HG02885 (cell line): ENCODE data around the gene SLC13A3.

ENCODE experiments used
- ATAC-seq: cut with Tn5 transposase; IDR thresholded peaks from one replicate; pipeline ENCODE4 v1.9.1; 2021; ENCODE audit warnings: mild to moderate bottlenecking; ENCODE audit not compliant: unreplicated experiment, poor library complexity

Gene SLC13A3

DNA sequence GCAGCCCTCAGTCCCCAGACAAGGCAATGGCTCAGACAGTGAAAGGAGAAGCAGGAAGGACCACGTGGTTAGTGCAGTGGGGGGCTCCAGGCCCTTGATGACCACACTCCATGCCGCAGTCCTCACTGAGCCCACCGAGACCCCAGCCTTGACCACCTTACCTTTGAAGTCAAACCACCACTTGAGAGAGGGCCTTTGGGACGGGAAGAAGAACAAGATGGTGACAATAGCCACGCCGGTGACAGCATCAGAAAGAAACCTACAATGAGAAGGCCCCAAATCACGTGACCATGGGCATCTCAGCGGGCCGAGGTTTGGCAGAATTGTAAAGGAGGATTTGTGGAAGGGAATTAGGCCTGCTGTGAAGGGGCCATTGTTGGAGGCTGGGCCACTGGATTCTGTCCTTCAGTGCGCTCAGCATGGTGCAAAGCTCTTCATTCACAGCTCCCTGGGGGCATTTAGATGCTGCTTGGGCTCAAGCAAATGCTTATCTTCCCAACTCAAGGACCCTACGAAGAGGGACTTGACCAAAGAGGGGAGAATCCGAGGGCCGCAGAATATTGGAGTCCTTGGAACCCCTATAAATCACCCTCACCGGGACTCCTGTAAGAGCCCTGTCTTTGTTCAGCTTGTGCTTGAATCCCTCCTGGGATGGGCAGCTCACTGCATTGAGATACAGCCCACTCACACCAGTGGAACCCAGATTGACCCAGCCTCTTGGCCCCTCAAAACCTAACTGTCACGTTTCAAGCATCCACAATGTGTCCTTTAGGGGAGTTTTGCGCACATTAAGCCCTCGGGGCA, 67.6 kb downstream of the SLC13A3 start:
- no peak for ATAC-seq

- no peak for ATAC-seq
Measured at GRCh38 chr20:46582648-46583047, 68.6 kb downstream of the SLC13A3 start.

DNA sequence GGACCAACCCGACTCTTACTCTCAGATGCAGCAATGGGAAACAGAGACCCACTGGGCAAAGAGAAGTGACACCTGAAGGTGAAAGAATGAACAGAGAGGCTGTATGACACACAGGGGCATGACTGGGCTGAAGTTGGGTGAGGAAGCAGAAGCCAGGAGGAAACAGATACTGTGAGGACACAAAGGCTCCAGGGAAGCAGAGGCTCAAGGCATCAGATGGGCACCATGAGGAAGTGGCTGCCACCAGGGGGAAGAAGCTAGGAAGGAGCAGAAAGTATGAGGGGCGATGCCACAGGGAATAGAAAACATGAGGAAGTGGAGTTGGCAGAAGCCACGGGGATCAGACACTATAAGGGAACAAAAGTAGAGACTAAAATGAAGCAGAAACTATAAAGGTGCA, 69.9 kb downstream of the SLC13A3 start:
- ATAC-seq = no peak

GRCh38 chr20:46580613-46581205, 70.5 kb downstream of the SLC13A3 start:
- ATAC-seq = no peak

DNA sequence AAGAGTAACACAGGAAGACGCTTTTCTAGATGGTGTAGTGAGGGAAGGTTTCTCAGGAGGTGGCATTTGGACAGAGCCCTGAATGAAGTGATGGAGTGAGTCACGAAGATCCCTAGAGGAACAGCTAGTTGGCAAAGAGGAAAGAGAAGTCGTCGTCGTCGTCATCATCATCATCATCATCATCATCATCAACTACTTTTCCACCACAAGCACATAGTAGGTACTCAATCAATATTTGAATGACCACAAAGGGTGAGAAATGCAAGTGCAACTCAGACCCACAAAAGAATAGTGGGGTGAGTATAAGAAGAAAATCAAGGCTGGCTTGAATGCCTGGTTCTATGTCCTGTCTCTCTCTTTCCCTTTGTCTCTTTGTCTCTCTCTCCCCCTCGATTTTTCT, 72.5 kb downstream of the SLC13A3 start:
- no peak for ATAC-seq

DNA sequence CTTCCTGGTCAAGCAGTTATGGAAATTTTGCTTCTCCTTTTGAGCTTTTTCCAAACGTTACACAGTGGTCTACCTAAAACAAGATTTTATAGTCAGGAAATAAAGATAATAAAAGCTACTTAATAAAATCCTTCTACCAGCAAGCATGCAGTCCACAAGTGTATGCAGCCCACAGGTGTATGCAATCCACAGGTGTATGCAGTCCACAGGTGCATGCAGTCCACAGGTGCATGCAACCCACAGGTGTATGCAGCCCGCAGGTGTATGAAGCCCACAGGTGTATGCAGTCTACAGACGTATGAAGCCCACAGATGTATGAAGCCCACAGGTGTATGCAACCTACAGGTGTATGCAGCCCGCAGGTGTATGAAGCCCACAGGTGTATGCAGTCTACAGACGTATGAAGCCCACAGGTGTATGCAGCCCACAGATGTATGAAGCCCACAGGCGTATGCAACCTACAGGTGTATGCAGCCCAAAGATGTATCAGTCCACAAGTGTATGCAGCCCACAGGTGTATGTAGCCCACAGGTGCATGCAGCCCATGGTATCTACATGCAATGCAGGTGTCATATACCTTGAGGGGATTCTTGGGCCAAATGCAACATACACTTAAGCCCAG, 74.4 kb downstream of the SLC13A3 start:
- no peak for ATAC-seq

GRCh38 chr20:46575937-46576461, 75.3 kb downstream of the SLC13A3 start:
- no peak for ATAC-seq

- no peak for ATAC-seq
Measured at GRCh38 chr20:46575394-46575793, 75.9 kb downstream of the SLC13A3 start.

GRCh38 chr20:46573788-46574584, 77.3 kb downstream of the SLC13A3 start:
- no peak for ATAC-seq

GRCh38 chr20:46573234-46573633, 78.0 kb downstream of the SLC13A3 start:
- no peak for ATAC-seq

DNA sequence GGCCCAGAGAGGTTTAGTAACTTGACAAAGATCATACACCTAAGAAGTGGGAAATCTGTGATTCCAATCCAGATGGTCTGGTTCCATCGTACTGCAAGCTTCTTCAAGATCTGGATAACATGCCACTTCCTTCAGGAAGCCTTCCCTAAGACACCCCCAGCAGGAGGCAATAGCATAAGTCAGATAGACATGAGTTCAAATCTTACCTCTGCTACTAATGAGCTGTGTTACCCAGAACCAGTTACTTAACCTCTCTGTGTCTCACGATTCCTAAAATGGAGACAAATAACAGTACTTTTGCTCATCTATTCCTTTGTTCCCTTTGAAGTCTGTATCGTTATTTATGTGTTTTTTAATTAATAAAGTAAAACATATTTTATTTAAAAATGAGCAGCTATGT, 78.5 kb downstream of the SLC13A3 start:
- ATAC-seq = no peak

DNA sequence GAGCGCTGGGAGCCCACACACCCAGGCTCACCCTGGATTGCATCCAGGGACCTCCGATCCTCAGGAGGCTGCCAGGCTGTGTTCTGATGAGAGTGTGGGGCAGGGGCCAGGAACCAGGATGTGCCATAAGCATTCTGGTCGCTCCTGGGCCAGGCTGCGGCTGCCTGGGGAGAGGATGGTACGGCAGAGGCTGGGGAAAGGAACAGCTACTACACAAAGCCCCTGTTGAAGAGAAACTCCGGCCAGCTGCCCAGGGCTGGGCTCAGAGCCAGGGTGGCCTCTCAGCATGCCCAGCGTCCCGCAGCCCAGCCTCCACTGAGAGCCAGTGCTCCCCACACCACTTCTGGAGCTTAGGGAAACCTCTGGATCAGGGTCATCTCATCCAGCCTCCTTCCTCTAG, 79.1 kb downstream of the SLC13A3 start:
- no peak for ATAC-seq

DNA sequence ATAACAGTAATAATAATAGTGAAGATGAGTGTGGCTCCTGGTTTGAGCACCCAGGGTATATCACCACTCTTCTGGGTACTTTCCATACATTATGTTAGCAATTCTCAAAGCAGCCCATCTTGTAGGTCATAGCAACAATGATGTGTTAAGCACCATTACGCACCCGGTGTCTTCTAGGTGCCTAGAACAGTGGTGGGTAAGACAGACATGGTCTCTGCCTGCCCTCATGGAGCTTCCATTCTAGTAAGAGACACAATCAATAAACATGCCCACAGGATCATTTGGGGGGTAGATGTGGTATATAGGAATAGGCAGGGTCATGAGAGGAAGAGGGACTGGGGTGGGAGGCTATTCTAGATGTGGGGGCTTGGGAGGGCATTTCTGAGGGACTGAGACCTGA, 79.8 kb downstream of the SLC13A3 start:
- ATAC-seq = no peak

DNA sequence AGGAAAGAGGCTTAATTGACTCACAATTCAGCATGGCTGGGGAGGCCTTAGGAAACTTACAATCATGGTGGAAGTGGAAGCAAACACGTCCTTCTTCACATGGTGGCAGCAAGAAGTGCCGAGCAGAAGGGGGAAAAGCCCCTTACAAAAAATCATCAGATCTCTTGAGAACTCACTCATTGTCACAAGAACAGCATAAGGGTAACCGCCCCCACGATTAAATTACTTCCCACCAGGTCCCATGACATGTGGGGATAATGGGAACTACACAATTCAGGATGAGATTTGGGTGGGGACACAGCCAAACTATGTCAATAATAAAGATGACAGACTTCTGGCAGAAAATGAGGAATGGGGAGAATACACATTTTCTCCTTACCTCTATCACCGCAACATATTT, 80.3 kb downstream of the SLC13A3 start:
- no peak for ATAC-seq

- no peak for ATAC-seq
Measured at GRCh38 chr20:46569961-46570360, 81.3 kb downstream of the SLC13A3 start.

GRCh38 chr20:46568570-46569129, 82.6 kb downstream of the SLC13A3 start:
- no peak for ATAC-seq

- ATAC-seq = no peak
Measured at GRCh38 chr20:46566125-46566524, 85.1 kb downstream of the SLC13A3 start.

GRCh38 chr20:46564241-46564957, 86.9 kb downstream of the SLC13A3 start:
- ATAC-seq = no peak

DNA sequence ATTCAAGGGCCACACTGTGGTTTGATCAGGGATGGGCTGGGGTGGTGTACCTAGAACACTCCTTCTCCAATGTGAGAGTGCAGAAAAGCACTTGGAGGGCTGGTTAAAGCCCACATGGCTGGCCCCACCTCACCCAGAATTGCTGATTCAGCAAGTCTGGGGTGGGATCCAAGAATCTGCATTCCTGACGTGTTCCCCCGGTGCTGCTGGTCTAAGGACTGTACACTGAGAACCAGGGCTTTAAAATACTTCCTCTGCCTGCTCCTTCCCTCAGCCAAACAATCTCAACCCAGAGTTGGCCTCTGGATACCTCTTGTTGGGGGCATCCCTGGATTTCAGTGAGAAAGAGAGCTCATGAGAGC, 87.4 kb downstream of the SLC13A3 start:
- ATAC-seq = no peak
